Measurements from ENCODE around the gene CABLES1.
A peak's percentile ranks its signal among the peaks of the same experiment; 100 is the strongest.

CABLES1 gene

DNA sequence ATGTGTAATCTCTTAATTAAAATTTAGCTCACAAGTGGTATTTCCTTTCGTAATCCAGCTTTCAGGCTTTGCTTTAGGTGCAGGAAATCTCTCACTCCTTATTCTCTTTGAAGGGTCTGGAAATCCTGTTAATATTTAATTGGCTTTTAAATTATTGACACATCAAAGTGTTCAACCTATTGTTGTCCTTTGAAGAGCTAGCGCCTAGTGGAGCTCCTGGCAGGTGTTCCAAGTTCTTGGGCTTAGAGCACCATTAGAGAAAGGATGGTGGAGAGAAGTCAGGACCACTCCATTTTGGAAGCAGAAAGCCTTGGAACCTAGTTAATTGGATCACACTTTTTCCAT lies 92.4 kb downstream of the CABLES1 start:
- DNase-seq: peak; percentile 85

DNA sequence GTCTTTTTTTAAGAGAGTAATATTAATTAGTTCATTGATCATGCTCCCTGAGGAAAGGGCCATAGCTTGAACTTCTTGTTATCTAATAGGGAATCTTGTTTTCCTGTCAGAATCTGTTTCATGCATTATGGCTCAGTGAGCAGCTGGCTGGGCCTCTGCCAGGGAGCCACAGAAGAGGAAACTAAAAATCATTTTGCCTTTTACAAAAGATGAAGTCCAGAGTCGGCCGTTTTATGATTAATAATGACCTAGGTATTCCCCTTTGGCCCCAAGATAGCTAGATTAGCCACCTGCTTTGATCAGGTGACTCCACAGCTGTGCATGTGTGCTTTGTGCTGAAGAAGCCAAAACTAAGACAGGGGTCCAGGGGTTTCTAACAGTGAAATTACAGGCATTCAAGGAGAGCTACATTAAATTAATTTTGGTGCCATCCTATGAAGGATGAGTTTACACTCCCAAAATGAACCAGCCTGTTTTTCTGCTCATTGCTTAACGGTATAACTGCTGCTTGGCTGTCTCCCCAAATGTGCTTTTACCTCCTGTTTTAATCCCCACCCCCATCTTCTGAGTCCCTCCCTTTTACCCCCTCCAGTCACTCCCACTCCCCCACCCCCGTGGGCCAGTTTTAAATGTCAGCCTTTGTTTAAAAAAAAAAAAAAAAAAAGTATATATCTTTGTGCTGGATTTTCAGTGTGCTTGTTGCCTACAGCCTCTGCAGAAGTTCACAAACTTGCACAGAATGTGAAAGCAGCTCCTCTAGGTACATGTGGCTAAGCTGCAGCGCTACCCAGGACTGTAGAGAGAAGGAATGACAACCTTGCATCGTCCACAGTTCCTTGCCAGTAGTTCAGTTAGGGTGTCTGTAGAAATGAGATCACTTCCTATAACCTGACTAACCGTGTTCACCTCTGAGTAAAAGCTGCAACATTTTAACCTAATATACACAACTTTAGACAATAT lies 93.1 kb downstream of the CABLES1 start:
- peak; percentile 62 for DNase-seq

DNA sequence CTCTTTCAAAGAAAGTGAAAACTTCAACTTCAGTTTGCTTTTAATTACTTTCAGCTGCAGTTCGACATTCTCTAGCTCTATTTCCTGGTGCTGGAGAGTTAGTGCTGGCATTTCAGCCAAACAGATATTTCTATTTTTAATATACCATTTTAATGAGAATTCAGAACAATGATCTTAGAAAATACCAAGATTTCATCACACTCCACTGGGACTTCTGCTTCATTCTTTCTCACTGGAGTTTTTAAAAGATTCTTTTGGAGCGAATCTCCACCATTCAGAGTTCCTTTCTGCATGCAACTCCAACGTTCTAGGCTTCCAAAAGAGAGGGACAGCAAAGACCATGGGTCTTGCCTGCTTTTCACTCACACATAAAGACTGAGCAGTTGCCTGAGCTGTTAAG lies 94.2 kb downstream of the CABLES1 start:
- no peak for DNase-seq

DNA sequence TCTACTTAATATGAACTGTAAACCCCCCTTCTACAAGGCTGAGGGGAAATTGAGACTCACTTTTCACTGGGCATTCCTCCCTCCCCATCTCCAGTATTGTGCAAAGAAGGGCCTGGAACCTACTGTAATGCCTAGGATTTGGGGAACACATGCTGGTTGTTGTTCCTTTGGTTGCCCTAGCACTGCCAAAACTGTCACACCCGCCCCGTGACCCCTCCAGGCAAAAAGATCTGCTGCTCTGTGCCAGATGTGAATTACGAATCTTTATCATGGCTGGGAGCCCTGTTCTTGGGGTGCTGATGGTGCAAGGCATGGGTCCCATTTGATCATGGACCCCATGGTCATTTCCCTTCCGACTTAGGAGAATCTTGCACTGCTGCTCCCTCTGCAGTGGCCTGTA lies 95.4 kb downstream of the CABLES1 start:
- DNase-seq: no peak

DNA sequence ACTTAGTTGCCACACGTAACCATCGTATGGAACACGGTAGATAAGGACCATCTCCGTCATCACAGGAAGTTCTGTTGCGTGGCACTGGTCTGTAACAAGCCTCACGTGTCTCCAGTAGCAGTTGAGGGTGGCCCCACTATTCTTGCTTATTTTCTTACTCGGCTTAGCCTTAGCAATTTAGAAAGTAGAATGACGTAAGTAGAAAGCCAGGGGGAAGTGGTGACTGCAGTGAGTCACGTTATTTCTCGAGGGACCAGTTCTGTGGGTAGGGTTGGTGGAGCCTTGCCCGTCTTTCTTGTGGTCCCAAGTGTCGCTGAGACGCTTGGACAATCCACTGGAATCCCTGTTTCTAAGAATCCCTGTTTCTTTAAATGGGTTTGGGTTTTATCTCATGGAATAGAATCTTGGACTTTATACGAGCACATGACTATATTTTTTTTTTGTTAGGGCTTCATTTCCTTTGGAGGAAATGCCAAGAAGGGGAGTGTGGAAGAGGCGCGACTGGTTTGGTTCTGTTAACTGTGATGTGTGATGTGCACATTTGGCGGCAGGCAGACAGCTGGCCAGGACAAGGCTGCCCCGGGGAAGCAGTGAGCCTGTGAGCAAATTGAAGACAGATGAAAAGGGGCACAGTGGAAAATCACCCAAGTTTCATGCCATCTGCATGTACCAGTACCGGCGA lies 96.2 kb downstream of the CABLES1 start:
- DNase-seq: no peak

DNA sequence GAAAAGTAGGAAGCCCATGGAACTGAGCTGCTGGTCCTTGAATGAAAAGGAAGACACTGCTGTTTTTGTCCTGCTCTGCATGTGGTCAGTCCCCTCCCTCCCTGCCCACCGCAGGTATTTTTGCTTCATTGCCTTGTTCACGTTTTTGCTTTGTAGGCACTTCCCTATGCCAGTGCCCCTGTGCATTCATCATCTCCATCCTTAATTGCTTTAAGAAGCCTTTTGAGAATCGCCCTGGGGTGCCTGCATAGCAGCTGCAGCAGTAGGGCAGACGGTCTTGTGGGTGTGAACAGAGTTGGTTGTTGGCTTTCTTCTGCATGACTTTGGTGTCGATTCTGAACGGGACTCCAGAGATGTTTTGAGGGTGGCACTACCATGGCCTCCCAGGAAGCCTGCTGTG lies 97.0 kb downstream of the CABLES1 start:
- DNase-seq: no peak

DNA sequence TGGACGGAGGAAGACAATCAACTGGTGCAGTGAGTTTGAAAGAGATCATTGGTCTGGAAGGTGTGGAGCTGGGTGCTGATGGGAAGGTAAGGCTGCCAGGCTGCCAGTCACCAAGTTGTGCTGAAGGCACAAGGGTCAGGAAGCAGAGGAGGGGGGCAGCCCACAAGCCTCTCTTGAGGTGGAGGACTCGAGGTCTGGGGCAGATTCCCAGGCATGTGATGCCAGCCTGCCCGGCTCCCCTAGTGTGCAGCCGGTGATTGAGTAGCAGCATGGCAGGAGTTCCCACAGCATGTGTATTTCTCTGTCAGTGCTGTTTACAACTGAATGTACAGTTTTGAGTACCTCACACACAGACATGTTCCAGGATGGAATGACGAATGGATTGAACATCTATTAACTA lies 99.3 kb downstream of the CABLES1 start:
- no peak for DNase-seq

DNA sequence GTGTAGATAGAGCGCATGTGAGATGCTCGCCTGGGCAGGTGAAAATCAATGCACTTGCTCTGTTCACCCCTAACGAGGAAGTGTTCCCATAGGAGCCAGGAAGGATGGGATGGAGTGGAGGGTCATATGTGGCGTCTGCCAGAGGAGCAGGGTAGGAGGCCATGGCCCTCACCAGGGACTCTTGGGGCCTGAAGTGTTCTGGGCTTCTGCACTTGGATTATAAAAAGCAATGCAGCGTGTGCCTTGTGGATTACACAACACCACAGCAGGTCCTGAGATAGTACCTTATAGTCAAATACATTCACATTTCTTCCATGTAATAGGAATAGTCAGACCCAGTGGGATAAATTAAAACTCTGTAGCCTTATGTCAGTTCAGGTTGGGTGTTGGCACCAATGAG lies 100.1 kb downstream of the CABLES1 start:
- DNase-seq: no peak

DNA sequence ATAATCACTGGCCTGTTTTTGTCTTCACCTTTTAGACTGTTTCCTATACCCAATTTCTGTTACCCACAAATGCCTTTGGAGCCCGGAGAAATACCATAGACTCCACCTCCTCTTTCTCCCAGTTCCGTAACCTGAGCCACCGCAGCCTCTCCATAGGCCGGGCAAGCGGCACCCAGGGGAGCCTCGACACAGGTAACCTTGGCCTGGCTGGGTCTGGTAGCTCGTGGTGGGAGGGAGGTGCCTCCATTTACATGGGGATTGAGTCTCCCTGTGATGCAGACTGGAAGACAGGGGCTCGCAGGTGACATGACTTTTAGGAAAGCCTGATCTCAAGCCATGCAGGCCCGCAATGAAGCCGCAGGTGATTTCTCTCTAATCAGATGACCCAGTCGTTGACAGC lies 100.6 kb downstream of the CABLES1 start:
- DNase-seq: no peak

DNA sequence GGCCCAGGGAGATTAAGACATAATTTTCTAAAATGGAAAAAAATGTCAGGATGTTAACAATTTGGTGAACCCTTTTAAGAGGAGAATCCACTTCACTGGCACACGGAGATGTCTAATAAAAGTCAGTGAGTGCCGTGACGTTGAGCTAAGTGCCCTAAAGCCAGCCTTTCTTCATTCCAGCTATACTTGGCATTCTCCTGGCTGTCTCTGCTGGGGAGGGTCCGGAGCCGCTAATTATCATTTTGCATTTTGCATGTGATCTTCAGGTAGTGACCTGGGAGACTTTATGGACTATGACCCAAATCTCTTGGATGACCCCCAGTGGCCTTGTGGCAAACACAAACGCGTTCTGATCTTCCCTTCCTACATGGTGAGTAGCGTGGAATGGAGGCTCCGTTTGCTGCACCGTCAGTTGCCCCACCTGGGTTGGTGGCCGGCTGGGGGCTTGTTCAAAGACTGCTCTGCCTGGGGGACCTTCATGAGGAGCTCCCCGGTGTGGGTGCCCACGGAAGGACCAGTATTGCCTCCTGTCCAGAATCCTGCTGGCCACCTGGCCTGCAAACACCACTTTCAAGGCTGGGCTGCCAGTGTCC lies 101.7 kb downstream of the CABLES1 start:
- DNase-seq: no peak

DNA sequence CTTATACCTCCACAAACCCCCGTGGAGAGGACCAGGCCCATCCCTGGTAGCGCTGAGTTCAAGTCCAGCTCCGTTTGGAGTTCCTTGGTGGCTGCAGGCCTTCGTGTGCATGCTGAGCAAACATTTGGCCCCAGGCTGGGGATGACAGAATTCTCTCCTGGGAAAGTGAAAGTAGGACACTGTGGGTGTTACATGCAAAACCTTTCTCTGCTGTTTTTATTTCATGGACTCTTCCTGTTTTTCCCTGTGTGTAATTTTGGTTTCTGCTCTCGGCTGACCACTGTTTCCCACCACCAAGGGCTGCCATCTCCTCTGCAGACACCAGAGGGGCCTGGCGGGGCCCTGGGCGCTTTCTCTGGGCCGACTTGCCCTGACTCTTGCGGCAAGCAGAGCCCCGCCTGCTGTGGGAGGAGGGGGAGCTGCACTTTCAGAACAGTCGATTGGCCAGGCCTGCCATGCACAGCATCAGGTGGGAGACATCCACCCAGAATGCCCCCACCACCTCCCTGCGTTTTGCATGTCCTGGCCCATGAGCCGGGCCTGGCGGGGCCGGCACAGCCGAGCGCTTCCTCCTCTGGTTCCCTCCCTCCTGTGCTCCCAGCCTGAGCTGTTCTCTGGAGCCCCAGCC lies 102.4 kb downstream of the CABLES1 start:
- no peak for DNase-seq

DNA sequence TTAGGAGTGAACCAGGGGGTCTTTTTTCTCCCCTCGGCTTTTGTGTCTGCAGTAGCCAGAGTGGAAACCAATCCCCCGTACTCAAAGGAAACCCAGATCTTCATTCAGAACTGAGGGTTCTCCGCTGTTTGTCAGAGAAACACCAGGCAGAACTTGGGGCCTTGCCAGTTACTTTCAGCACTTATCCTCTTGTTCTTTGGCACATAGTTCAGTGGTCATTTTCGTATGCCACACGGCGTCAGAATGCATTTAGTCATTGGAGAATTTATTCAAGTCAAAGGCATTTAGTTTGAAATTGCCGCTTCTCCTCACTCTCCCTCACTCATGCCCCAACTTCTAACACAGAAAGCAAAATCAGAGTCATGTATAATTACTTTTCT lies 102.9 kb downstream of the CABLES1 start:
- DNase-seq: no peak

DNA sequence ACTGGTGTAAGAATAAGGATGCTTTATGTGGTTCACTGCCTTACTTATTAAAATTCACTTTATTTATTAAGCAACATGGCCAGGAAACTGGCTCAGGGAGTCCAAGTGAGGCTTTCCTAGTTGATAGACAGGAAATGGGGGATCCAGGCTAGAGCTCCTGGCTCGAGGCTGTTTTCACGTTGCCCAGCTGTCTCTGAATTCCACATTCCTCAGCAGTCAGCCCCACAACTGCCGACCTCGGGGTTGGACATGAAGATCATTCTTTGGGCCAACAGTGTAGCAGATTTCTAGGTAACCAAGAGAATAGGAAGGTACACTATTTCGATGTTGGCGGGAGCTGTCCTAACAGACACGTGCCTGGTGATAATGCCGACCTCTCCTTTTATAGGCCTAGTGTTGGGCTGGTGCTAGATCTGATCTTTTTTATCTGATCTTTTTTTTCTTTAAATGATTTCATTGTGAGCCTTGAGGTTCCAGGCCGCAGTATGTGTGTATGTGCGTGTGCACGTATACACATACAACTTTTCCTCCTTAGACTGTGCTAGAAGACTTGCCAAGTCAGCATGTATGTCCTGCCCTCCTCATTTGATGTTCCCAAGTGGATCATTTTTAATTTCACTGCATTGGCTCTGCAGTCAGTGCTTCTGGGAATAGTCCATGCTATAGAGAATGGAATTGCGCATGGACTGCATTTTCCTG lies 103.5 kb downstream of the CABLES1 start:
- DNase-seq: no peak

DNA sequence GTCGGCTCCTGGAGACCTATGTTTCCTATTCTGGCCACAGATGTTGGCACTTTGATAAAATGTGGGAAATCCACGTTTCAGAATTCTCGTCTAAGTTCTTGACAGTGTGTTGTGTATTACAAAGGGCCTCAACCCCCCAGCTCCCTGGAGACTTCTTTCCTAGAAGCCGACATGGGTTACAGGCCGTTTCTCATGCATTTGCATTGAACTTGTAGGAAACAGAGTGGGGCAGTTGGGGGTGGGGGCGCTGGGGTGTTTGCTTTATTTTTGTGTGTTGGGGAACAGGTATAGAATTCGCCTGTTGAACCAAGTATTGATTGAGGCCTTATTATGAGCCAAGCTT lies 104.0 kb downstream of the CABLES1 start:
- no peak for DNase-seq

DNA sequence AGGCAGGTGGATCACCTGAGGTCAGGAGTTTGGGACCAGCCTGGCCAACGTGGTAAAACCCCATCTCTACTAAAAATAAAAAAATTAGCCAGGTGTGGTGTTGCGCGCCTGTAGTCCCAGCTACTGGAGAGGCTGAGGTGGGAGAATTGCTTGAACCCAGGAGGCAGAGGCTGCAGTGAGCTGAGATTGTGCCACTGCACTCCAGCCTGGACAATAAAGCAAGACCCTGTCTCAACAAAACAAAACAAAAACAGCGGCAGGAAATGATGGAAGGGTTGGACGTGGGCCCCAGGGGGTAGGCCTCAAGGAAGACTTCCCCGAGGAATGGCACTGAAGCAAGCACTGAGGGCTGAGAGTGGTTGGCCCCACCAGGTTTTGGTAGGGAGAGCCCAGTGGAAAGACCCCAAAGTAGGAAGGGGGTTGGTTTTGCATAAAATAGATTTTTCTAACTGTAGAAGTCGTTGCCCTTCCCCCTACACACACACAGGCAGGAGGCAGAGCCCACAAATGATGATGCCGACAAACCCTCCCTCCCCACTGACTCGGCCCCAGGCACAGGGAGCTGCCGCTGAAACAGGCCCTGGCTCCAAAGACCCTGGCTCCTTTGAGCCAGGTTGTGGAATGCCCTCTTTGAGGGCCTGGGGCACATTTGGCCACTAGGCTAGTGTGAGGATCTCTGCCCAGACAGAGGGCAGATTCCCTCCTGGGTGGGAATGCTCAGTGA lies 104.8 kb downstream of the CABLES1 start:
- no peak for DNase-seq

DNA sequence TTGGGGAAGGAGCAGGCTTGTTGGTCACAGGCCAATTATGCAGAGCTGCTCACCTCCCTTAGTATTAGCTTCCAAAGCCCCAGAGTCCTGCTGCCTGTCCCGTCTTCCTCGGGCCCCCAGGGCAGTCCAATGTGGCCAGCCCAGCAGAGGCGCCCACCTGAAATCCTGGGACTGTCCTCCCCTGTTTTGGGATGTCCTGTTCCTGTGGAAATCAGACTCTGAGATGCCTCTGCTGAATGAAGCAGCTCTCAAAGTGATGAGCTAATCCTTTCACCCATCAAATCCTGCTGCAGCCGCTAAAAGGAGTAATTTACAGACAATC lies 105.3 kb downstream of the CABLES1 start:
- DNase-seq: no peak

DNA sequence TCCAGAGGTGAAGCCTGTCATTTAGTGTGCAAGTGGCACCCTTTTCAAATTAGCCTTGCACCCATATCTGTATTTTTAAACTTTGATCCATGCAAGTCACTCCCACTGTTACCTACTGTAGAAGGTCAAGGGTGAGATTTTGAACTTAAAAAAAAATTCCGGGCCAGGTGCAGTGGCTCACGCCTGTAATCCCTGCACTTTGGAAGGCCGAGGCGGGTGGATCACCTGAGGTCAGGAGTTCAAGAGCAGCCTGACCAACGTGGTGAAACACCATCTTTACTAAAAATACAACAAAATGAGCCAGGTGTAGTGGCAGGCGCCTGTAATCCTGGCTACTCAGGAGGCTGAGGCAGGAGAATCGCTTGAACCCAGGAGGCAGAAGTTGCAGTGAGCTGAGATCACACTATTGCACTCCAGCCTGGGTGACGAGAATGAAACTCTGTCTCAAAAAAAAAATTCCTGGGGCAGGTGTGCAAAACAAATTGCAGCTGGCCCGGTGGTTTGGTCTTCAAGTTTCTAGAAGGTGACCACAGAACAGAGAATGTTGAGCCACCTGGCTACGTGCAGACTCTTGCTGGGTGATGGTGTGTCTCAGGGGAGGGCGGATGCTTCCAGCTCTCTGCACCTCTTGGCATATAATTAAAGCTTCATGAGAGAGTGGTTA lies 106.7 kb downstream of the CABLES1 start:
- DNase-seq: peak; percentile 75

DNA sequence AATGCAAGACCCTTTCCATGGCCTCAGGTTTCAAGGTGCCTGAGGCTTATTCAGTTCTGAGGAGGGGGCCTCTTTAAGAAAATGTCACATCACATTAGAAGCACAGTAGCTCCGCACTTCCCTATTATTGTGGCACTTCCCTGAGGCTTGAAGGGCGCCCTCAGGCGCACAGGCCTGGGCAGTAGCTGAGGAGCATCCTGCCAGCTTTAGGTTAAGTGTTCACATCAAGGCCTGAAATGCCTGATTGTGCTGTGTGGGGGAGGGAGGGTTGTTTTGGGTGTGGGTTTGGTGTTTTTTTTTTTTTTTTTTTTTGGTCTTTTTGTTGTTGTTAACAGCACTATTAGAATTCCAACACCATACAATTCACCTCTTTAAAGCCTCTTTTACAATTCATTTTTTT lies 107.9 kb downstream of the CABLES1 start:
- no peak for DNase-seq

DNA sequence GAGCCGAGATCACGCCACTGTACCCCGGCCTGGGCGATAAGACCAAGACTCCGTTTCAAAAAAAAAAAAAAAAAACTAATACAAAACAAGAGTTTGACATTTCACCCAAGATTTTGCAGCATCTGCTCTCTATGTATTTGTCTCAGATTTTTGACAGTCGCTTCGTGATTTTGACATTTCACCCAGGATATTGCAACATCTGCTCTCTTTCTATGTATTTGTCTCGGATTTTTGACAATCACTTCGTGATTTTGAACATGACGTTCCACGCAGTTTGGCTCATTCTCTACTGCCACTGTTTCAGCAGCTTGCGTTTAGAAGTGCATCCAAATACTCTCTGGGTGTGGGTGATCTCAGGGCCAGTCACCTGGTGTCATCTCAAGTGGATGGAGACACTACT lies 108.5 kb downstream of the CABLES1 start:
- no peak for DNase-seq

DNA sequence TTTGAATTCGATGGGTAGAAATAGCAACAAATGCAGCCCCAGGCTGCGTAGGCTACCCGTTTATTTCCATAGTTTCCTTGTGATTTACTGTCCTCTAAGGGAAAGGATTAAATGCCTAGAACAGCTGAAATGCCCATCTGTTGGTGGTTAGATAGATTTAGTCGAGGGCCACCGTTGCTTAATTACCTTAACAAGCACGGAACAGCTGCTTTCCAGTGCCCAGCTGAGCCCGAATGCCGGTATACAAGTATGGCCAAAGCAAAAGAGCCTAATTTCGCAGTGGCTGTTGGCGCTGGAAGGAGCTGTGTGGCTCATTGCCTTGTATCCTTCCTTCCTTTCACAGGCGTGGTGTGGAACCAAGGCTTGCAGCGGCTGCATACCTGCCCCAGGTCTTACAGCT lies 109.1 kb downstream of the CABLES1 start:
- DNase-seq: no peak

DNA sequence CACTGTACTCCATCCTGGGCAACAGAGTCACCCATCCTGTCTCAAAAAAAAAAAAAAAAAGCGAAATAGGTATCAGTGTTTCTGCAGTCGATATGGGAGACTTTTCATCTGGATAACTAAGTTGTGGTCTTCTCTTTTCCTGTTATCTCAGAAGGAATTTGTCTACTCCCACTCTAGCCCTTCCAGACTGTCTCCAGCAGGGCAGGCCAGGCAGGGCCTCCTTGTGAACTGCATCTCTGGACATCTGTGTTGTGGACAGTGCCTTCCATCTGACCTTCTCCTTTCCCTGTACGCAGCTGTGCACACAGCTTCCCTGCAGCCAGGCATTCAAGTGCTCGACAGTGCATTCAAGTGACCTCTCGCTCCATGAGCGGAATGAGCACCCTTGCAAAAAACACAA lies 110.2 kb downstream of the CABLES1 start:
- DNase-seq: no peak

DNA sequence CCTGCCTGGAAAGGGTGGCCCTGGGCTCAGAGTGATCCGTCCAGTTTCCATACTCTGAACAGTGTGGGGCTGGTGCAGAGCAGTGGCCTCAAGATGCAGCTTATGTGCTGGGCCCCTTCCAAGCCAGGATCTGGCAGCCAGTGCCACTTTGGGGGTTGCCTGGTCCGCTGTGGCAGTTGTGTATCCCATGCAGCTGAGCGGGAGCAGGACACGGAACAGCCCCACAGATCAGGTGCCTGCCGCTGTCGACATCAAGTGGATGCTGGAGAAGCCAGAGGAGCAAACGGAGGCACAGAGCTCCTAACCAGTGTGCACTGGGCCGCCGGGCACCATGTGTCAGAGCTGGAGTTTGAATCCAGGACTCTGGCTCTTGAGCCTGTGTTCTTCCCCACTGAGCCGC lies 112.0 kb downstream of the CABLES1 start:
- DNase-seq: no peak

Measured in NCI-H1105 (cell line).